Fibroblast of mammary gland (primary cell): ENCODE data around the gene ABRACL.
"Not testable (repeated sequence)": the region's sequence is repeated elsewhere in the genome, so short reads cannot be mapped to it uniquely, and the experiment has no call there.

Source experiments
- DNase-seq: peaks from one replicate; pipeline ENCODE4 v3.0.0-alpha.2; 2010; ENCODE audit warnings: low read depth
- H3K4me3 ChIP-seq: 2 replicates; pipeline ENCODE4 v1.5.1; 2011; ENCODE audit warnings: low read depth, mild to moderate bottlenecking, low read length, moderate library complexity; ENCODE audit not compliant: control insufficient read depth
- TF ChIP-seq, protein P1 (sequence below): conservative IDR thresholded peaks from 2 replicates; pipeline ENCODE4 v1.5.1; 2011; ENCODE audit warnings: low read depth, low read length, inconsistent platforms; ENCODE audit not compliant: control insufficient read depth, insufficient read depth

Gene ABRACL

DNA sequence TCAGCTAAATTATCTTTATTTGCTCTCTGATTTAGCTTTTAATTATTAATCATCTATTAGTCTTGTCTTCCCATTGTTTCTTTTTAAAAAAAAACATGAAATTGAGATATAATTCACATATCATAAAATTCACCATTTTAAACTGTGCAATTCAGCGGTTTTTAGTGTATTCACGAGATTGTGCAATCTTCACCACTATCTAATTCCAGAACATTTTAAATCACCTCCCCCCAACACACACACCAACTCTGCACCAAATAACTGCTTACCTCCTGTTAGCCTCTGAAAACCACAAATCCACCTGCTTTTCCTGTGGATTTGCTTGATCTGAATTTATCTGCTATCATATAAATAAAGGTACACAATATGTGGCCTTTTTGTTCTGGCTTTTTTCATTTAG lies 8.8 kb upstream of the ABRACL start:
- TF ChIP-seq, protein P1, sequence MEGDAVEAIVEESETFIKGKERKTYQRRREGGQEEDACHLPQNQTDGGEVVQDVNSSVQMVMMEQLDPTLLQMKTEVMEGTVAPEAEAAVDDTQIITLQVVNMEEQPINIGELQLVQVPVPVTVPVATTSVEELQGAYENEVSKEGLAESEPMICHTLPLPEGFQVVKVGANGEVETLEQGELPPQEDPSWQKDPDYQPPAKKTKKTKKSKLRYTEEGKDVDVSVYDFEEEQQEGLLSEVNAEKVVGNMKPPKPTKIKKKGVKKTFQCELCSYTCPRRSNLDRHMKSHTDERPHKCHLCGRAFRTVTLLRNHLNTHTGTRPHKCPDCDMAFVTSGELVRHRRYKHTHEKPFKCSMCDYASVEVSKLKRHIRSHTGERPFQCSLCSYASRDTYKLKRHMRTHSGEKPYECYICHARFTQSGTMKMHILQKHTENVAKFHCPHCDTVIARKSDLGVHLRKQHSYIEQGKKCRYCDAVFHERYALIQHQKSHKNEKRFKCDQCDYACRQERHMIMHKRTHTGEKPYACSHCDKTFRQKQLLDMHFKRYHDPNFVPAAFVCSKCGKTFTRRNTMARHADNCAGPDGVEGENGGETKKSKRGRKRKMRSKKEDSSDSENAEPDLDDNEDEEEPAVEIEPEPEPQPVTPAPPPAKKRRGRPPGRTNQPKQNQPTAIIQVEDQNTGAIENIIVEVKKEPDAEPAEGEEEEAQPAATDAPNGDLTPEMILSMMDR = no peak
- no peak for DNase-seq
- H3K4me3 ChIP-seq = no peak overlapping the region

DNA sequence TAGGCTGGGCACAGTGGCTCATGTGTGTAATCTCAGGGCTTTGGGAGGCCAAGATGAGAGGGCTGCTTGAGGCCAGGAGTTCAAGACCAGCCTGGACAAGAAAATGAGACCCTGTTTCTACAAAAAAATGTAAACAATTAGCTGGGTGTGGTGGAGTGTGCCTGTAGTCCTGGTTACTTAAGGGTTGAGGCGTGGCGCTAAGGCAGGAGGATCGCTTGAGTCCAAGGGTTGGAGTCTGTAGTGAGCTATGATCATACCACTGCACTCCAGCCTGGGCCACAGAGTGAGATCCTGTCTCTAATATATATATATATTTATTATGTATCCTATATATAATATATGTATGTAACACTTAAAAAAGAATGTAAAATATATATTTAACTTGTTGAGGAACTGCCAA lies 7.9 kb upstream of the ABRACL start:
- no peak overlapping the region for H3K4me3 ChIP-seq
- no peak for DNase-seq
- TF ChIP-seq, protein P1 = no peak

DNA sequence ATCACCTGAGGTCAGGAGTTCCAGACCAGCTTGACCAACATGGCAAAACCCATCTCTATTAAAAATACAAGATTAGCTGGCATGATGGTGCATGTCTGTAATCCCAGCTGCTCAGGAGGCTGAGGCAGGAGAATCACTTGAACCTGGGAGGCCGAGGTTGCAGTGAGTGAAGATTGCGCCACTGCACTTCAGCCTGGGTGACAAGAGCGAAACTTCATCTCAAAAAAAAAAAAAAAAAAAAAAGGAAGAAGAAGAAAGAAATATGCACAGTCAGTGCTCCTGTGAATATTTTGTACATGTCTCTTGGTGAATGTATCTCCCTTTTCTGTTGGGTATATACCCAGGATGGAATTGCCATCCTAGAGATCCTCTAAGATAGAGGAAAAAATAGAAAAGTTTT lies 3.1 kb upstream of the ABRACL start:
- not testable (repeated sequence) for DNase-seq, H3K4me3 ChIP-seq

DNA sequence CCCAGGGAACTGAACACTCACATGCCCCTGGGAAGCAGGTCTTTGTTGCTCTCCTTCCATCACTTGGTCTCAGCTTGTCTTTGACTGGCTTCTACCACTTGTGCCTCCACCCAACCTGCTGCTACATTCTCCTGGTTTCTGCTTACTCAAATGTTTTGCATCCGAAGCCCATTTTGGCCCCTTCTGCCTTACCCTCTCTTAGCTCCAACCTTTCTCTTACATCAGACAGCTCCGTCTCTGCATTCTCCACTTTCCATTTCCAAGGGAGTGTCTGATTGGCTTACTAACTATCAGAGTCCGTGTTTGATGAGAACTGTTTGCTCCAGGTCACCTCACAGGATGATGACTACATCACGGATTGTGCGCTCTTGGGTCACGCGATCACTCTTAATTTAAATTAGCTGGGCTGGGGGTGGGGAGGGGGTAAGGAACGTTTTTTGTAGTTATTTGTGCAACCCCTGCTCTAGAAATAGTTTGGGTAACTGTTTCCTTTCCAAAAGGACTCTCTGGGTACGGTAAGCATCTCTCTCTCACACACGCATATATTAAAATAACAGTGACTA lies 844 bp upstream of the ABRACL start:
- peak; percentile 69 for DNase-seq
- TF ChIP-seq, protein P1 = no peak
- H3K4me3 ChIP-seq = peak overlapping the region; percentile 88

DNA sequence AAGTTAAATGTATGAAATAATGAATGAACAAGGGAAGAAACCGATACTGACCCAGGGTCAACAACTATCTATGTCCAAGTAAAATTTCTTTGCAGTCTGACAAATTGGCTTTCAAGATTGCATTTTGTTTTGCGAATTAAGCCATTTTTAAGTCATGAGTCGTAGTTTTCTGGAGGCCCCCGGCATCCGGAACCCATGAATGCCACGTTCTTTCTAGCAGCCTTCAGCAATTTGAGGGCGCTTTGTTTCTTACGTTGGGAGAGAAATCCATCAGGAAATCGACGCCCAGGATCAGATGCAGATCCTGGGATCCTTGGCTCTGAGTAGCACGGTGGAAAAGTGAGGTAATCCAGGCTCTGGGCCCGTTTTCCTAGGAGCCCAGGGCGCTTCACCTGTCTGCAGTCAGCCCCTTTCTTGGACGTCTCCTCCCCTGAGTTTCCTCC lies 309 bp upstream of the ABRACL start:
- TF ChIP-seq, protein P1 = no peak
- peak overlapping the region; percentile 88 for H3K4me3 ChIP-seq
- peak; percentile 51 for DNase-seq

DNA sequence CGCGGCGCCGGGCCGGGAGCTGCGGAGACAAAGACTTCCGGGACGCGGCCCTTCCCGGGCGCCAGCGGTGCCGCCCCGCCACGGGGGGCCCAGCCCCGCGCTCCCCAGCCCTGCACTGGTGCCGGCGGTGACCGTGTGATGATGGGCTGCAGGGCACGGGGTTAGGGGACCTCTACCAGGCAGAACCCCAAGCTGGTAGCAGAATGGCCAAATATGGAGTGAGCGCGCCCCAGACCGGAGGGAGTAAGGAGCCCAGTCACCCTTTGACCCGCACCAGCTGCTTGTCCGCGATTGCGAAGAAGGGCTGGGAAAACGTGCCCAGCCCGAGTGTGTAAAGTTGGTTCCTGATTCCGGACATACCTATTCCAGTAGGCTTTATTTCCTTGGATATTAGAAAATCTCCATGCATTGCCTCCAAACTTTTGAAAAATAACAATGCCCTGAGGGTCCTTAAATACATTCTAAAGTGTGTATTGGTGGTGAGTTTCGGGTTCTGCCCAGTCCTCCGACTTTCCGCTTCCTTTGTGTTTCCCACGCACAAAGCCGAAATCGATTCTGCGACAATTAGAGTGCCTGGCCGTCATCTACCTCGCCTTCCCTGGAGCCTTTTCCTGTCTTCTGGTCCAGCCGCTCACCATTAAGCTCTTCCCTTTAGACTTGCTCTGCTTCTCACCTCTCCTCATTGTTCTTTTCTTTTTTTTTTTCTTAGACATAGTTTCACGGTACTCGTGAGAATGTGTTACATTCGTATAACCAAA lies 1.1 kb downstream of the ABRACL start:
- H3K4me3 ChIP-seq = peak overlapping the region; percentile 88
- TF ChIP-seq, protein P1 = no peak

DNA sequence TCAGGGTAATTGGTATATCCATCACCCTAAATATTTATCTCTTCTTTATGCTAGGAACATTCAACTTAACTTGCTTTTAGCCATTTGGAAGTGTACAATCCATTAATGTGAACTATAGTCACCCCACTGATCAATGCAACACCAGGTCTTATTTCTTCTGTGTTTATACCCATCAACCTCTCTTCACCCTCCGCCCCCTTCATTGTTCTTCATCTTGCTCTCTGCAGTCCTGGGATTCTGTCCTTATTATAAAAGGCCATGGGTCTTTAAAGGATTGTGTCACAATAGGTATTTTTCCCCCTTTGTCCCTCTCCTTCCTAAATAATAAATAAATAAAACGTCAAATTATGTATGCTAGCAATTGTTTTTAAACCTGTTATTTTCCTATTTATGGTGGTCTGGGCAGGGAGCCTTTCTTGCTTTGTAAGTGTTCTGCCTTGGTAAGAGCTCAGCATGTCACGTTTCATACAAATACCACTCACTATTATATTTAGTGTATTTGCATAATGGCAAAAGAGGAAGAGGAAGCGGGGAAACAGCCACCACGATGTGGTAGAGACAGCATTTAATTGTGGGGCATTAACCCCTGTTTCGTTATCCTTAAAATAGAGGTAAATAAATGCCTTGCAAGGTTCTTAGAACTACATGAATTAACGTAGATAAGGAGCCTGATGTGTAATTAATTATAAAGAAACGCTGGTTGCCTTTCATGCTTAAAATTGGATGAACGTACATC lies 1.9 kb downstream of the ABRACL start:
- no peak for DNase-seq
- H3K4me3 ChIP-seq = peak overlapping the region; percentile 88
- TF ChIP-seq, protein P1 = no peak

More for the DNA sequence above, 1.1 kb downstream of the ABRACL start:
- peak; percentile 57 for DNase-seq
